HCT116 (cell line): ENCODE measurements around the gene MYLIP. TPM values are rescaled to one million over a fixed set of nuclear protein-coding genes. Genes with fewer than 3 reads are reported as not detected.

Experiments used
- ATAC-seq: fragments of 200-7000 bp; cut with Tn5 transposase; 2 replicates; pipeline ENCODE4 v1.9.1; 2020; ENCODE audit warnings: mild to moderate bottlenecking, moderate library complexity
- BruUV-seq: library from RNA; stranded (reverse); fragments of 400-500 nt; replicated peaks from 2 replicates; lab custom pipeline; 2021; lab: Mats Ljungman, UMichigan
- CTCF ChIA-PET: fragments of 300-600 bp; sonication (Branson Sonifier 250); formaldehyde crosslinking; loops from one replicate; lab custom pipeline; 2021; ENCODE audit warnings: antibody characterized with exemption; lab: Charles Lee
- POLR2A ChIA-PET: fragments of 300-600, 350-600 bp; sonication (Branson Sonifier 250); formaldehyde crosslinking; loops from one replicate; lab custom pipeline; 2021; ENCODE audit warnings: antibody characterized with exemption; lab: Charles Lee
- RAD21 ChIA-PET, 2 experiments: fragments of 300-600 bp; sonication (Branson Sonifier 250); formaldehyde crosslinking; loops; one replicate each; lab custom pipeline; 2023; ENCODE audit warnings: low total read pairs in 2 of 2; ENCODE audit not compliant: uncharacterized antibody in 2 of 2, unreplicated experiment in 2 of 2, low non-redundant PET in 1 of 2; lab: Charles Lee
- DNase-seq: peaks from one replicate; pipeline ENCODE4 v3.0.0-alpha.2; 2010; ENCODE audit warnings: low read depth, low spot score
- H2AFZ ChIP-seq: fragments of 200-600 bp; shearing (Covaris generic), sonication (generic); 2 replicates; pipeline ENCODE4 v1.6.1; 2017; ENCODE audit warnings: low read depth, mixed run types, mixed read lengths, antibody characterized with exemption, low read length; ENCODE audit not compliant: poor library complexity, severe bottlenecking
- H3K27ac ChIP-seq: 2 replicates; pipeline ENCODE4 v1.5.1; 2012; ENCODE audit warnings: low read depth, low read length
- H3K27me3 ChIP-seq: fragments of 200-600 bp; sonication (generic); 2 replicates; pipeline ENCODE4 v1.6.1; 2016; ENCODE audit warnings: mixed run types, low read length, mixed read lengths; ENCODE audit not compliant: insufficient read depth
- H3K36me3 ChIP-seq, 2 experiments: fragments of 200-500 bp in 1 of 2; fragments of 200-600 bp in 1 of 2; sonication (Bioruptor generic) in 1 of 2; sonication (generic) in 1 of 2; 2 replicates each; pipeline versions ENCODE4 v1.5.1 to v1.6.1; 2014 to 2016; ENCODE audit warnings: low read length in 2 of 2, inconsistent platforms in 1 of 2, mixed read lengths in 1 of 2, mixed run types in 1 of 2; ENCODE audit not compliant: insufficient read depth in 2 of 2, control insufficient read depth in 1 of 2
- H3K4me1 ChIP-seq, 2 experiments: fragments of 200-600 bp in 1 of 2; sonication (generic) in 1 of 2; 2 replicates each; pipeline versions ENCODE4 v1.5.1 to v1.6.1; 2012 to 2017; ENCODE audit warnings: low read length in 2 of 2, inconsistent platforms in 1 of 2, mild to moderate bottlenecking in 1 of 2, mixed read lengths in 1 of 2, mixed run types in 1 of 2, moderate library complexity in 1 of 2; ENCODE audit not compliant: insufficient read depth in 2 of 2, control insufficient read depth in 1 of 2
- H3K4me2 ChIP-seq: fragments of 200-600 bp; sonication (generic); 2 replicates; pipeline ENCODE4 v1.6.1; 2017; ENCODE audit warnings: mixed run types, low read length, mixed read lengths
- H3K4me3 ChIP-seq, 2 experiments: fragments of 200-600 bp in 1 of 2; sonication (generic) in 1 of 2; replicated peaks in 1 of 2; 2 replicates each; pipeline ENCODE4 v1.5.1; 2011 to 2016; ENCODE audit warnings: low read length in 2 of 2, control low read depth in 1 of 2, low read depth in 1 of 2, mild to moderate bottlenecking in 1 of 2, mixed read lengths in 1 of 2, mixed run types in 1 of 2
- H3K79me2 ChIP-seq: fragments of 200-600 bp; sonication (generic); 2 replicates; pipeline ENCODE4 v1.6.1; 2017; ENCODE audit warnings: mild to moderate bottlenecking, mixed run types, low read length, moderate library complexity, mixed read lengths; ENCODE audit not compliant: insufficient read depth
- H3K9ac ChIP-seq: fragments of 200-600 bp; sonication (generic); 2 replicates; pipeline ENCODE4 v1.6.1; 2016; ENCODE audit warnings: low read length, mixed read lengths
- H3K9me2 ChIP-seq: fragments of 200-600 bp; sonication (generic), shearing (Covaris generic); 2 replicates; pipeline ENCODE4 v1.6.1; 2017; ENCODE audit warnings: mixed run types, mild to moderate bottlenecking, moderate library complexity; ENCODE audit not compliant: insufficient read depth
- H3K9me3 ChIP-seq, 2 experiments: fragments of 200-500 bp in 1 of 2; fragments of 200-600 bp in 1 of 2; sonication (Bioruptor generic) in 1 of 2; sonication (generic) in 1 of 2; 2 replicates each; pipeline ENCODE4 v1.6.1; 2014 to 2017; ENCODE audit warnings: low read length in 2 of 2, mixed read lengths in 2 of 2, inconsistent platforms in 1 of 2, low read depth in 1 of 2, mild to moderate bottlenecking in 1 of 2, mixed run types in 1 of 2, moderate library complexity in 1 of 2; ENCODE audit not compliant: control insufficient read depth in 1 of 2, insufficient read depth in 1 of 2
- H4K20me1 ChIP-seq: fragments of 200-600 bp; sonication (generic), shearing (Covaris generic); 2 replicates; pipeline ENCODE4 v1.6.1; 2017; ENCODE audit warnings: mixed run types, mild to moderate bottlenecking, moderate library complexity; ENCODE audit not compliant: insufficient read depth
- CBX3 ChIP-seq: IDR thresholded peaks from 2 replicates; pipeline ENCODE4 v1.6.1; 2012; ENCODE audit warnings: low read depth
- EZH2 ChIP-seq: fragments of 200-600 bp; sonication (generic); IDR thresholded peaks from 2 replicates; pipeline ENCODE4 v1.6.1; 2017; ENCODE audit warnings: antibody characterized with exemption, mixed run types
- EZH2phosphoT487 ChIP-seq: fragments of 200-600 bp; IDR thresholded peaks from 2 replicates; pipeline ENCODE4 v1.6.1; 2018; ENCODE audit warnings: antibody characterized with exemption, borderline replicate concordance
- JUND ChIP-seq: IDR thresholded peaks from 2 replicates; pipeline ENCODE4 v1.6.1; 2012
- POLR2AphosphoS5 ChIP-seq: IDR thresholded peaks from 2 replicates; pipeline ENCODE4 v1.6.1; 2011; ENCODE audit warnings: mild to moderate bottlenecking, low read depth, low read length, moderate library complexity
- RAD21 ChIP-seq: IDR thresholded peaks from 2 replicates; pipeline ENCODE4 v1.6.1; 2012; ENCODE audit warnings: low read depth, mild to moderate bottlenecking
- SIN3A ChIP-seq: IDR thresholded peaks from 2 replicates; pipeline ENCODE4 v1.6.1; 2012; ENCODE audit warnings: low read depth
- SRF ChIP-seq: IDR thresholded peaks from 2 replicates; pipeline ENCODE4 v1.6.1; 2012; ENCODE audit warnings: low read depth
- ZFX ChIP-seq: fragments of 450-650 bp; IDR thresholded peaks from 2 replicates; pipeline ENCODE4 v1.6.1; 2017
- ZNF274 ChIP-seq: fragments of 200-500 bp; sonication (Bioruptor generic); IDR thresholded peaks from 2 replicates; pipeline ENCODE4 v1.6.1; 2014; ENCODE audit warnings: mild to moderate bottlenecking, low read depth, low read length, inconsistent platforms
- intact Hi-C: fragments of 100-400 bp; cut with micrococcal nuclease; formaldehyde crosslinking; loops from 2 replicates; pipeline ENCODE4 v1.10.0; 2022
- total RNA-seq: library from RNA; stranded (reverse); gene quantifications from one replicate; pipeline ENCODE4 v1.2.1, GENCODE V29; 2021; ENCODE audit not compliant: unreplicated experiment
- TF ChIP-seq, protein P1 (sequence below): IDR thresholded peaks from 2 replicates; pipeline ENCODE4 v1.6.1; 2012; ENCODE audit warnings: low read depth
- TF ChIP-seq, protein P2 (sequence below): IDR thresholded peaks from 2 replicates; pipeline ENCODE4 v1.6.1; 2012
- TF ChIP-seq, protein P3 (sequence below): IDR thresholded peaks from 2 replicates; pipeline ENCODE4 v1.6.1; 2011; ENCODE audit warnings: mild to moderate bottlenecking, low read length, moderate library complexity; ENCODE audit not compliant: insufficient replicate concordance; ENCODE audit errors: extremely low read depth

MYLIP gene
- total RNA-seq, 1 experiment from 2014 or later = 10.6 TPM

DNA sequence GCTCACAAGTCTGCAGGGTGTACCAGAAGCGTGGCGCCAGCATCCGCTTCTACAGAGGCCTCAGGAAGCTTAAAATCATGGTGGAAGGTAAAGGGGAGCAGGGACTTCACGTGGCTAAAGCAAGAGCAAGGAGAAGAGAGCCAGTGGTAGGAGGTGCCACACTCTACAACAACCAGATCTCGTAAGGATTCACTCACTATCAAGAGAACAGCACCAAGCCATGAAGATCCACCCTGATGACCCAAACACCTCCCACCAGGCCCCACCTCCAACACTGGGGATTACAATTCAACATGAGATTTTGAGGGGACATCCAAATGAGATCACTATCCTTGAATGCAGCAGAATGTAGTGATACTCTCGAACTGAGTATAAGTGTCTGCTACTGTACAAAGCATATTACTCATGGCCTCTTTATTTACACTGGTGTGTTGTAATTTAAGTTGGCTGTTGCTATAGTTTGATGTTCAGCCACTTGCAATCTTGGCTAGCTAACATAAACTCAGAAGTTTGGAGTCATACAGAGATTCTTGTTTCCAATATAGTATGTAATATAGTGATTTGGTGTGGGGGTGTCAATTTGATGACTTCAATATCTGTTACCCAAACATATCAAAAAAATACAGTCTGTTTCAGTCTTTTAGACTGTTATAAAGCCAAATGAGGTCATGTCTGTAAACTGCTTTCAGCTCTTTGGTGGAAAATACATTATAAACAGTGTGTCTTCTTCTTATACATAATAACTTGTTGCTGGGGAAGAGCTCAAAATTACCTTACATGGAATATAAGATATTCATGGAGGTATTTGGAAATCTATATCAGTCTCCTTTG, 39.4 kb upstream of the MYLIP start:
- BruUV-seq = no TSS peak
- ChIA-PET POLR2A (no interaction called here), CTCF (no interaction called here), RAD21 (no interaction called here)
- no peak for TF ChIP-seq EZH2phosphoT487
- no peaks in the 10 kb centered on the region for H3K79me2 ChIP-seq
- ATAC-seq (no peak), DNase-seq (no peak)
- intact Hi-C loops = no loop called here
- no peaks in the 10 kb centered on the region for H3K27me3 ChIP-seq
- no peaks in the 10 kb centered on the region for H3K36me3 ChIP-seq
- no peaks in the 10 kb centered on the region for H4K20me1 ChIP-seq
- H3K4me1 ChIP-seq = no peaks in the 10 kb centered on the region
- H3K27ac ChIP-seq = no peak overlapping the region
- H3K9me2 ChIP-seq = no peaks in the 10 kb centered on the region
- no peak overlapping the region for H3K4me3 ChIP-seq
- no peak overlapping the region for H3K9ac ChIP-seq
- no peak overlapping the region for H2AFZ ChIP-seq
- no peaks in the 10 kb centered on the region for H3K9me3 ChIP-seq
- H3K4me2 ChIP-seq = no peak overlapping the region

DNA sequence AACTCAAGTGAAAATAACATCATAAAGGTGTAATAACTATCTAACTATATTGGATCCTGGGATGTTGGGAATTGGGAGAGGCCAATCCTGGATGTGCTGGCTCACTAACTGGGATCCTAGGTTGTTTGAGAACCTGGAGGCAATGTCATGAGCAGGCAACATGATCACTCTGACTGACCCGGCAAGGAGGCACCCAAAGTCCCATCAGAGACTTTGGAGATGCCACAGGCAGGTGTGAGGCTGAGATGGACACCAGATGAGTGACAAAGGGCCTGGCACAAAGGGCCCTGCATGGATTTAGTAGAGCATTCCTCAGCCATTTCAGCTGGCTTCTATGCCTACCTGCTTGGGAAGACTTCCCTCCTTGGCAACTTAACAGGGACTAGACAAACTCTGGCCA, 38.4 kb upstream of the MYLIP start:
- no peak overlapping the region for H3K4me3 ChIP-seq
- no peaks in the 10 kb centered on the region for H3K9me2 ChIP-seq
- DNase-seq (no peak), ATAC-seq (no peak)
- TF ChIP-seq RAD21 (no peak), EZH2 (no peak), ZNF274 (no peak), JUND (no peak), ZFX (no peak), SIN3A (no peak), POLR2AphosphoS5 (no peak), CBX3 (no peak), SRF (no peak)
- TF ChIP-seq, protein P1, sequence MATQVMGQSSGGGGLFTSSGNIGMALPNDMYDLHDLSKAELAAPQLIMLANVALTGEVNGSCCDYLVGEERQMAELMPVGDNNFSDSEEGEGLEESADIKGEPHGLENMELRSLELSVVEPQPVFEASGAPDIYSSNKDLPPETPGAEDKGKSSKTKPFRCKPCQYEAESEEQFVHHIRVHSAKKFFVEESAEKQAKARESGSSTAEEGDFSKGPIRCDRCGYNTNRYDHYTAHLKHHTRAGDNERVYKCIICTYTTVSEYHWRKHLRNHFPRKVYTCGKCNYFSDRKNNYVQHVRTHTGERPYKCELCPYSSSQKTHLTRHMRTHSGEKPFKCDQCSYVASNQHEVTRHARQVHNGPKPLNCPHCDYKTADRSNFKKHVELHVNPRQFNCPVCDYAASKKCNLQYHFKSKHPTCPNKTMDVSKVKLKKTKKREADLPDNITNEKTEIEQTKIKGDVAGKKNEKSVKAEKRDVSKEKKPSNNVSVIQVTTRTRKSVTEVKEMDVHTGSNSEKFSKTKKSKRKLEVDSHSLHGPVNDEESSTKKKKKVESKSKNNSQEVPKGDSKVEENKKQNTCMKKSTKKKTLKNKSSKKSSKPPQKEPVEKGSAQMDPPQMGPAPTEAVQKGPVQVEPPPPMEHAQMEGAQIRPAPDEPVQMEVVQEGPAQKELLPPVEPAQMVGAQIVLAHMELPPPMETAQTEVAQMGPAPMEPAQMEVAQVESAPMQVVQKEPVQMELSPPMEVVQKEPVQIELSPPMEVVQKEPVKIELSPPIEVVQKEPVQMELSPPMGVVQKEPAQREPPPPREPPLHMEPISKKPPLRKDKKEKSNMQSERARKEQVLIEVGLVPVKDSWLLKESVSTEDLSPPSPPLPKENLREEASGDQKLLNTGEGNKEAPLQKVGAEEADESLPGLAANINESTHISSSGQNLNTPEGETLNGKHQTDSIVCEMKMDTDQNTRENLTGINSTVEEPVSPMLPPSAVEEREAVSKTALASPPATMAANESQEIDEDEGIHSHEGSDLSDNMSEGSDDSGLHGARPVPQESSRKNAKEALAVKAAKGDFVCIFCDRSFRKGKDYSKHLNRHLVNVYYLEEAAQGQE = no peak
- TF ChIP-seq, protein P2, sequence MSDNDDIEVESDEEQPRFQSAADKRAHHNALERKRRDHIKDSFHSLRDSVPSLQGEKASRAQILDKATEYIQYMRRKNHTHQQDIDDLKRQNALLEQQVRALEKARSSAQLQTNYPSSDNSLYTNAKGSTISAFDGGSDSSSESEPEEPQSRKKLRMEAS = no peak
- TF ChIP-seq, protein P3, sequence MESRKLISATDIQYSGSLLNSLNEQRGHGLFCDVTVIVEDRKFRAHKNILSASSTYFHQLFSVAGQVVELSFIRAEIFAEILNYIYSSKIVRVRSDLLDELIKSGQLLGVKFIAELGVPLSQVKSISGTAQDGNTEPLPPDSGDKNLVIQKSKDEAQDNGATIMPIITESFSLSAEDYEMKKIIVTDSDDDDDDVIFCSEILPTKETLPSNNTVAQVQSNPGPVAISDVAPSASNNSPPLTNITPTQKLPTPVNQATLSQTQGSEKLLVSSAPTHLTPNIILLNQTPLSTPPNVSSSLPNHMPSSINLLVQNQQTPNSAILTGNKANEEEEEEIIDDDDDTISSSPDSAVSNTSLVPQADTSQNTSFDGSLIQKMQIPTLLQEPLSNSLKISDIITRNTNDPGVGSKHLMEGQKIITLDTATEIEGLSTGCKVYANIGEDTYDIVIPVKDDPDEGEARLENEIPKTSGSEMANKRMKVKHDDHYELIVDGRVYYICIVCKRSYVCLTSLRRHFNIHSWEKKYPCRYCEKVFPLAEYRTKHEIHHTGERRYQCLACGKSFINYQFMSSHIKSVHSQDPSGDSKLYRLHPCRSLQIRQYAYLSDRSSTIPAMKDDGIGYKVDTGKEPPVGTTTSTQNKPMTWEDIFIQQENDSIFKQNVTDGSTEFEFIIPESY = no peak
- H3K36me3 ChIP-seq = no peaks in the 10 kb centered on the region
- H4K20me1 ChIP-seq = no peaks in the 10 kb centered on the region
- no peak overlapping the region for H3K9ac ChIP-seq
- intact Hi-C loops = no loop called here
- CTCF ChIA-PET = no interaction called here
- BruUV-seq = no TSS peak
- no peaks in the 10 kb centered on the region for H3K27me3 ChIP-seq
- RAD21 ChIA-PET = no interaction called here
- POLR2A ChIA-PET = no interaction called here
- no peak overlapping the region for H2AFZ ChIP-seq
- H3K4me1 ChIP-seq = no peaks in the 10 kb centered on the region
- no peaks in the 10 kb centered on the region for H3K9me3 ChIP-seq
- H3K27ac ChIP-seq = no peak overlapping the region
- no peaks in the 10 kb centered on the region for H3K79me2 ChIP-seq
- H3K4me2 ChIP-seq = no peak overlapping the region
